OCI-LY7 (cell line): ENCODE results near the gene MAS1.

ENCODE experiments used
- EZH2phosphoT487 ChIP-seq: fragments of 200-600 bp; sonication (generic); IDR thresholded peaks from 2 replicates; pipeline ENCODE4 v1.6.1; 2018; ENCODE audit warnings: low read depth, borderline replicate concordance, mild to moderate bottlenecking, mixed run types, antibody characterized with exemption, low read length, moderate library complexity, mixed read lengths
- TF ChIP-seq, protein P1 (sequence below): fragments of 200-600 bp; sonication (generic); conservative IDR thresholded peaks from 2 replicates; pipeline ENCODE4 v1.5.1; 2014; ENCODE audit warnings: mild to moderate bottlenecking, antibody characterized with exemption, low read length, moderate library complexity, mixed read lengths

DNA sequence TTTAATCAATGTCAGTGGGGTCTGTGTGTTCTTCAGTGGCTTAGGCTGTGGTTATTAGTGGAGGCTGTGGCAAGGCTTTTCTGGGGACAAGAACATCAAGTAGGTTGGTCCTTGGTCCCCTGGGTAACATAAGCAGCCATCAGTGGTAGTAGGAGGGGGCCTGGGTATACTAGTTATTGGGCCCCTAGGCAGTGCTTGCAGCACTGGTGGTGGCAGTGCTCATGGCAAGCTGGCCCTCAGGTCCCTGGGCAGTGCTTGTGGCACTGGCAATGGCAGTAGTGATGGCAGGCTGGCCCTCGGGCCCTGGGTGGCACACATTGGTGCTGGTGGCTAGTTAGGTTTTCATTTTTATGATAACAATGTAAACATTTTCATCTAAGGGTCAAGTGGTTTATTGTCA is 32.5 kb upstream of the MAS1 start:
- TF ChIP-seq, protein P1, sequence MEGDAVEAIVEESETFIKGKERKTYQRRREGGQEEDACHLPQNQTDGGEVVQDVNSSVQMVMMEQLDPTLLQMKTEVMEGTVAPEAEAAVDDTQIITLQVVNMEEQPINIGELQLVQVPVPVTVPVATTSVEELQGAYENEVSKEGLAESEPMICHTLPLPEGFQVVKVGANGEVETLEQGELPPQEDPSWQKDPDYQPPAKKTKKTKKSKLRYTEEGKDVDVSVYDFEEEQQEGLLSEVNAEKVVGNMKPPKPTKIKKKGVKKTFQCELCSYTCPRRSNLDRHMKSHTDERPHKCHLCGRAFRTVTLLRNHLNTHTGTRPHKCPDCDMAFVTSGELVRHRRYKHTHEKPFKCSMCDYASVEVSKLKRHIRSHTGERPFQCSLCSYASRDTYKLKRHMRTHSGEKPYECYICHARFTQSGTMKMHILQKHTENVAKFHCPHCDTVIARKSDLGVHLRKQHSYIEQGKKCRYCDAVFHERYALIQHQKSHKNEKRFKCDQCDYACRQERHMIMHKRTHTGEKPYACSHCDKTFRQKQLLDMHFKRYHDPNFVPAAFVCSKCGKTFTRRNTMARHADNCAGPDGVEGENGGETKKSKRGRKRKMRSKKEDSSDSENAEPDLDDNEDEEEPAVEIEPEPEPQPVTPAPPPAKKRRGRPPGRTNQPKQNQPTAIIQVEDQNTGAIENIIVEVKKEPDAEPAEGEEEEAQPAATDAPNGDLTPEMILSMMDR, result no peak
- TF ChIP-seq EZH2phosphoT487, result no peak
